DMS153 treated with DMSO at 0.1 percent for 48 hours (cell line): ENCODE measurements around the gene TMEM185B.

Experiments used
- DNase-seq: peaks from one replicate; lab custom pipeline; 2025; ENCODE audit not compliant: unreplicated experiment; lab: John Stamatoyannopoulos, UW

TMEM185B gene

GRCh38 chr2:120252225-120253020 lies 29.2 kb upstream of the TMEM185B start, which contains the start of gene RALB:
Gene RALB, plus strand, starts transcription at chr2:120252852. Its CDS starts 25,813 bp downstream, at chr2:120278665.
- DNase-seq: peak; percentile 91

DNA sequence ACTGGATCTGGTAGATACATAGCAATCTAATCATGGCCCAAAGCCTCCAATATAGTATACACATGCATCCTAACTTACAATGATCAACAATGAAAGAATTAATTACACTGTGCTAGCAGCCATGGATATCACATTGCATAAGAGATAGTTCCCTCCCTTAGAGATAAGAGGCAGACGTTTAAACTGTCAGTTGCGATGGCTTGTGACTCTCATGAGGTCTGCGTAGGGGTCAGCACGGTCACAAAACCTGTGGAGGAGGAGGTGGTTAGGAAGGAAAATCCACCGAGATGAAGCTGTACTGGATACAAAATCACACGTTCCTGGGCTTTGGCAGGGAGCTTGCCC lies 28.7 kb upstream of the TMEM185B start:
- DNase-seq: no peak

GRCh38 chr2:120251078-120251477 lies 27.9 kb upstream of the TMEM185B start:
- DNase-seq: no peak

DNA sequence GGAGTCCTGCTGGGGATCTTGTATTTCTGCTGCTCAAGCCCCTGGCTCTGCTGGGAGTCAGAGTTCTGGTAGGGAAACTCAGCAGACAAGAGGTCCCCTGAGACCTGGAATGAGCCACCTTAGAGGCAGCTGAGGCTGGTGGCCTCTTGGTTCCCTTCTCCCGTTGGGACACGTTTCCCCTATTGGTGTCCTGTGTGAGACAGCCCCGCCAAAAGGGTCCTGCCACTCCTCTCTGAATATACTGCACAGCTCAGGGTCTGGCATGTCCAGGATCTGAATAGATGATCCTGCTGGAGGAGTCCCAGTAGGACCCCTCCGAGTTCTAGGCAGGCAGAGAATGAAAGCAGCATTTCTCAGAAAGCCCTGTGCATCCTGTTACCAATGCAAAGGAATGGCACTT lies 27.4 kb upstream of the TMEM185B start:
- DNase-seq: no peak

GRCh38 chr2:120247851-120248250 lies 24.7 kb upstream of the TMEM185B start:
- no peak for DNase-seq

DNA sequence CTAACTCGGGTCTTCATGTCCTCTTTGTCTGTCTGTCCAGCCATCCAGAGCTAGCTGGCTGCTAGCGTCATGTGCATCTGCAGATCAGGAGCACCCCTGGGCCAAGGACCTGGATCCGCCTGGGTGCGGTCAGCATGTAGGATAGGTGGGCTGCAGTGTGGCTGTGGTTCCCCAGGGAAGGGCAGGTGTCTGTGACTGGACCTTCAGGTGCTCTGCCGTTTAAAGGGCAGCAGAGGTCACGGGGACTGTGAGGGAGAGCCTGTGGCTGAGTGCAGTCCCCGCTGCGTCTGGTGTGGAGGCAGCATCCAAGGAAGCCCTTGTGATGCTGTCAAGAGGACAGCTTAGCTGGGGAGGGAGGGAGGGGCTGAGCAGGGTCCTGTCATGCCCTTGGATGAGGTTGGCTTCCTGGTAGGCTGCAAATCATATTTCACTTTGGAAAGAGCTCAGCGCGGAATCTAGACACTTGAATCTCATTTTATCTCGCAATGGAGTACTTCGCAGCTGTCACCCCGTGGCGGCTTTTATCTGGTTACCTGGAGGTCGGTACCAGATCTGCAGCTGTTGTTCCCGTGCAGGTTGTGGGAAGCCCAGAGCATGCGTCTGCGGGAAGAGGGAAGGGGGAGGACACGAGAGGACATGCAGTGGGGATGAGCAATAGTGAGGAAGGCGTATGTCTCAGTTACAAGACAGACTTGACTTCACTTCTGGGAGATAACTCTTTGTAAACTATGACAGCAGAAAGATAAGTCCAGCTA lies 23.5 kb upstream of the TMEM185B start:
- peak; percentile 63 for DNase-seq

GRCh38 chr2:120245520-120246332 lies 22.5 kb upstream of the TMEM185B start:
- DNase-seq: peak; percentile 48

DNA sequence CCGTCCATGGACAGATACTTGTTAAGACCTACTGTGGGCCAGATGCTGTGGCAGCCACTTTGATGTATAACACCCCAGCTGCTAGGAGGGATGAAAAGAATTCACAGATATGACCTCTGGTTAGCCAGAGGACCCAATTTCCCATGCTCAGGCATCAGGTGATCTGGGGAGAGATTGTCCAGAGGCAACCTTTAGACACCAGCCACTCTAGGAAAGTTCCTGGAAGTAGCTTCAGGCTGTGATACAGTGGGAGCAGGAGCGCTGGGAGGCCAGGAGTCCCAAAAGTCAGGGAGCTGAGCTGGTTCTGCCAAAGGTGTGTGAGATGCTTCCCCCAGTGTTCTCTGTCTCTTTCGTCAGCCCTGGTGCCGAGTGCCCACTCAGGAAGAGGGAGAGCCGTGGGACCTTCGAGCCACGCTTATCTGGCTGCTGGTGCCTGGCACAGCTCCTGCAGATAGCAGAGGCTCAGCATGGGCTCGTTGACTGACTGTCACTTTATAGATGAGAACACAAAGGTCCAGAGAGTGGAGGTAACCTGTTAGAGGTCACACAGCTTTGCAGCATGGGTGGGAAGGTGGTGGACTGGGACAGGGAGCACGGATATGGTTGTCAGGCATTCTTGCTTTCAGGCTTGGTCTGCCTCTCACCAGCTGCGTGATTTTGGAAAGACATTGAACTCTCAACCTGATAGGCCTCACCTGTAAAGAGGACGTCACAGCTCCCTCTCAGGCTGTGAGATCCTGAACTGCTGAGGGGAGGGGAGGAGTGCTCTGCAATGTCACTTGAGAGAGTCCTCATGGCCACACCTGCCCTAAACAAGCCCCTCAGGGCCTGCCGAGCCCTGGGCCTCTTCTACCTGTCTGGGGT lies 21.7 kb upstream of the TMEM185B start:
- DNase-seq: no peak

DNA sequence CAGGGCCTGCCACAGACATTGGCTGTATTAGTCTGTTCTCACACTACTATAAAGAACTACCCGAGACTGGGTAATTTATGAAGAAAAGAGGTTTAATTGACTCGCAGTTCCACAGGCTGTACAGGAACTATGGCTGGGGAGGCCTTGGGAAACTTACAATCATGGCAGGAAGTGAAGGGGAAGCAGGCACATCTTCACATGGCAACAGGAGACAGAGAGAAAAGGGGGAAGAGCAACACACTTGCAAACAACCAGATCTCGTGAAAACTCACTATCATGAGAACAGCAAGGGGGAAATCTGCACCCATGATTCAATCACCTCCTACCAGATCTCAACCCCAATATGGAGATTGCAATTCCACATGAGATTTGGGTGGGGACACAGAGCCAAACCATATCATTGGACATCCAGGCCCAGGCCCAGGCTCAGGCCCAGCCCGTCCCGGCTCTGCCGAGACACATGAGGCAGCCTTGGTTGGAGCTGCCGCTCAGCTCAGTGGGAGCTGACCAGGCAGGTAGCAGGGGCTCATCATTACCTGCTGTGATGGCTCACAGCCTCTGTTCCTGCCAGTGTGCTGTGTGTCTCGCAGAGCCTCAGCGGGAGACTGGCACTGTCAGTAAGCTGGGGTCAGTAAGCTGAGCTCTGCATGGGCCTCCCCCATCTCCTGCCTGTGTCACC lies 20.8 kb upstream of the TMEM185B start:
- no peak for DNase-seq

GRCh38 chr2:120243211-120243610 lies 20.0 kb upstream of the TMEM185B start:
- DNase-seq: no peak

GRCh38 chr2:120241684-120242083 lies 18.5 kb upstream of the TMEM185B start:
- no peak for DNase-seq

DNA sequence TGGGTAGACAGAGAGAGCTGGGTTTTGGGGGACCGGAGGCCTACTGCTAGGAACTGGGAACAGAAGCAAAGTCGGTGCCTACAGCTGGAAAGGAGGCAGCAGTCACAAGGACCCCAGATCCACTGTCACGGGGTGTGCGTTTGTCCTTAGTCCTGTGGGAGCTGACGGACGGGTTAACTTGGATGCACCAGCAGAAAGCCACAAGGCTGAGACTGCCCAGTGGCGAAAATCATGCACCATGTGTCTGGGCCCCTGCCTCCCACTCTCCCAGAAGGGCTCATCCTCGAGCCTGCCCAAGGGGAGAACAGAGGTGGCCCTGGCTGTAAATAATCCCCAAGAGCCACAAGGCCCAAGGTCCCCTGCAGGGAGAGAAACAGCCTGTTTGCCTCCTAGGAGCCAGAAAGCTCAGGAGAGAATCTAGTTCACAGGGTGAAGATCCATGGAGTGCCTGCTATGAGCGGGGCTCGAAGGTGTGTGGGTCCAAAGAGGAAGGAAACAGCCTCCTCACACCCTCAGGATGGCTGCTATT lies 17.8 kb upstream of the TMEM185B start:
- DNase-seq: no peak

DNA sequence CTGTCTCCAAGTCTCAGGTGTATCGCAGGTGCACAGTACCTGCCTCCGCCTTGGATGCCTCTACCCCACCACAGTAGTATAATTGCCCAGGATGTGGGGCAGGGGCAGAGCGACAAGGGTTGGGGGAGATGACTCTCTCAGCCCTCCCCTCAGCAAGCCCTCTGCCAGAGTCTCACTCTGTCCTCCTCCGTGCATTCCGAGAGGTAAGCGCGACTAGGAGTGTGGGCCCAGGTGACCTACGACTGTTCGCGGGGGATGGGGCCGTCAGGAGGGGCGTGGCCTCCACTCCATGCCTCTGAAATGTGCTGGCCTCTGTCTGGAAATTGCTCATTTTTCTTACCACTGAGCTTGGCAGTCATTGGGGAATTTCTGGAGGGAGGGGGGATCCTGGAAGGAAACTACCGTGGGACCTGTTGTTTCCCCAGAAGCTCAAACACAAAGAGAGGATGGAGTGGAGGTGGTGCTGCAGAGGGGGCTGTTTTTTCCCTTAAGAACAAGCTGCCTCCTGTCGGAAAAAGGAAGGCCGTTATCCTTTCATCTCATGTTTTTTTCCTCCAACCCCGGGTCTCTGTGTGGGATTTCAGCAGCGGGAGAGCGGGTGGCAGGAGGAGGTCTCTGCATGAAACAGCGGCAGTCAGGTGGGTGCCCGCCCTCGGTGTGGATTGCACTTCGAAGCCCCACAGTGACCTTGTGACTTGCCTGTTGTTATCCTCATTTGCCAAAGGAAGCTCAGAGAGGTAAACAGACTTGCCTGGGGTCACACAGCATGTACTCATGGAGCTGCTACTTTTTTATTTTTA lies 16.5 kb upstream of the TMEM185B start:
- DNase-seq: no peak

- DNase-seq: no peak
Measured at GRCh38 chr2:120238728-120239487, 15.7 kb upstream of the TMEM185B start.

- DNase-seq: no peak
Measured at GRCh38 chr2:120237491-120237902, 14.3 kb upstream of the TMEM185B start.

GRCh38 chr2:120236791-120237190 lies 13.6 kb upstream of the TMEM185B start:
- no peak for DNase-seq

DNA sequence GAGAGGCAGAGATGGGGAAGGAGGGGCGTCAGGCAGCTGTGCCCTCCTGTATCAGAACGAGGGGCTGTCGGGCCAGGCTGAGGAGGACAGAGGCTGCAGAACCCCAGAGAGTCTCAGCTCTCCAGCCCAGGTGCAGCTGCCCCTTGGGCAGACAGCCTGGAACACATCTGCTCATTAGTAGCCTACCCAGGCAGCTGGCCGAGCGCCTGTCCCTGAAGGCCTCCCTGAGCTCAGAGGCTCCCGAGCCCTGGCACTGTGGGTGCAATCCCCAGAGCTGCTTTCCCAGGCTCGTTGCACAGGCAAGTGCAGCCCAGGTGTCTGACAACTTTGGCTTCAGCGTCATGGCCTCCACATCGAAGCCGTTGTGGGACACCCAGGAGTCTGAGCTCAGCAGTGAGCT lies 13.1 kb upstream of the TMEM185B start:
- no peak for DNase-seq

GRCh38 chr2:120235681-120236080 lies 12.5 kb upstream of the TMEM185B start:
- DNase-seq: no peak
